RKO (cell line): ENCODE data around the gene GRM5.
A peak's percentile ranks its signal among the peaks of the same experiment; 100 is the strongest.
"Not testable (repeated sequence)": the region's sequence is repeated elsewhere in the genome, so short reads cannot be mapped to it uniquely, and the experiment has no call there.

ENCODE experiments used
- DNase-seq: peaks from one replicate; pipeline ENCODE4 v3.0.0-alpha.2; 2016; ENCODE audit warnings: low spot score

Gene GRM5

DNA sequence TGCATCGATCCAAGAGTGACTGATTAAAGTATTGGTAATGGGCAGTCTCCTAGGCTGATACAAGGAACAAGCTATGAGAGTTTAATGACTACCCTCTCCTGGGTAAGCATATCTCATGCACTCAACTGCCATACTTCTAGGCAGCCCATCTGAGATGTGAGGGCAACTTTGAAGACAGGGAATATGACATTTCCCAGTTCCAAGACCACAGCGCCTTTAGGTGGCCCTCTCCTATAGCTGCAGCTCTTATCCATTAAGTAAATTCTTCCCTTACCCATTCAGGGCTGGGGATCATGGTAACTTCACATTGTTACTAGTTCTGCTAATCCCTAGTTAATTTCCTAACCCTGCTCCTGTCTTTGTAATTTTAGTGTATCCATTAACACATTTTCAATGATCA lies 570.9 kb downstream of the GRM5 start:
- DNase-seq, result no peak

DNA sequence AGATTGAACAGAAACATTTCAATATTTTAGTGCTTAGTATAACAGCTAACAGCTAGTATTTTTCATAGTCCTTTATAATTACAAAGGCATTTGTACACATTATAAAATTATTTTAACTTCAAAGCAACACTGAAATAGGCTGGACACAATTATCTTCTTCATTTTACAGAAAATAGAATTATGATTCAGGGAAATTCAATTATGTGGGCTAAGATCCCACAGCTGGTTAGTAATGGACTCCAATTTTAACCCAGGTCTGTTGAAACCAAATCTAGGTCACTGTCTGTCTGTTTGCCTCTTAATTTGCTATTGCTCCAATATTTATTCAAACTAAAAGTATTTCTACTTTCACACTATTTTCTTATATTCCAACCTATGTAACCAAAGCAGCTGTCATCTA lies 574.1 kb downstream of the GRM5 start:
- DNase-seq, result no peak

DNA sequence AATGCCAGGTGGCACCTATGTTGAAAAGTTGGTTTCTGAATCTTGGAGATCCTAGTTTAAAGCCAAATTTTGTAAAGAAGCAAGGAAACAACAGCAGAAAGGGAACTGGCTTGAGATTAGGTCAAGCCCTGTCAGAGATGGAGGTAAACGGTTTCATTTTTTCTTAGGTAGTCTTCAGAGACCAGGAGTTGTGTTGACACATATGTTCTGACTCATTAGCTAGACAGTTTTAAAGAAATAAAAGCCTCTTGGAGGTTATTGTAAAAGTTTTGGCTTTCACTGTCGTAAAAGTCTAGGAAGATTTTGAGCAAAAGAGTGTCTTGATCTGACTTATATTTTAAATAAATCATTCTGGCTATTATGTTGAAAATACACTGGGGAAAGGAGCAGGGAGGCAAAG lies 576.8 kb downstream of the GRM5 start:
- no peak for DNase-seq

DNA sequence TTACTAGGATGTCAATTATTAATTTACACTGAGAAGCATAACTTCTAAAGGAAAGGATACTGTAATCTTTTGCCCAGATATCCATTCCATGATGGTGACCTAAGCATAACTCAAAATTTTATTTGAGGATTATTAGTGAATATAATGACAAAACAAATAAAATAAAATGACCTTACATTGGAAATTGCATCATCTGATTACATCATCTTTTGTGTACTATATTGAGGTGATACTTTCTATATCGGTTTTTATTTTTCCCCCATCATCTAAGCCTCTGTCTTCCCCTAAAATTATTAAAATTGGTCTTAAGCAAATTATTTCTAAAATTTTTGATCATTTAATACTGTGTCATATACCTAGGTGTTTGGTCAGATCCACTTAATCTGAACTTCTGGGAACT lies 578.1 kb downstream of the GRM5 start:
- no peak for DNase-seq

DNA sequence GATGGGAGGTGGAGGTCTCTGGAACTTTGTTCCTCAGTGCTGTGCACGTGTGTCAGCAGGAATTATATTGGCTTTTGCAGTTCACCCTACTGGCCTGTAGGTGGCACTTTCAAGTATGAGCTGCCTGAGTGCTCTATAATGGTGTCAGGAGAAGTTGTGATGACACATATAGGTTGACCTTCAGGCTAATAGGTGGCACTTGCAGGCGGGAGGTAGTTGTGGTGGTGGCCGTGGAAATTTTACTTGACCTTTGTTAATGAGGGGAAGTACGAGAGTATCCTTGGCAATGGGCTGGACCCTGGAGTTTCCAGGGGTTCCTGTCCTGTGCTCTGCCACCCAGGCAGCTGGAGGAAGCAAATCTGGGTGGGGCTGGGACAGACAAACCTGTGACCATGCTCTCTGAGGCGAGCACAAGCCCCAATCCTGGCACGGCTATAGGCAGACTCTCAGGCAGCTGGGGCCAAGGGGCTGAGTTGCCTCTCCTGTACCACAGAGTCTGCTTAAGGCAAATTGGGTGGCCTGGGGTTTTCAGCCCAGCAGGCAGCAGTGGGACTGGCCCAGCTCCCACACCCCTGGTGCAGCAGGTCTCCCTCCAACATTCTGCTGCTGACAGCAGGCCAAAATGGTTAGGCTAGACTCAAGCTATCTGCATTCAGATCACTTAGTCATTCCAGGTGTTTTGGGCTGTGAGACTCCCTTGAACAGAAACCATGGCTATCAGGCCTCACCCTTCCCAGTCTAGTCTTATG lies 580.7 kb downstream of the GRM5 start:
- DNase-seq, result peak; percentile 68

DNA sequence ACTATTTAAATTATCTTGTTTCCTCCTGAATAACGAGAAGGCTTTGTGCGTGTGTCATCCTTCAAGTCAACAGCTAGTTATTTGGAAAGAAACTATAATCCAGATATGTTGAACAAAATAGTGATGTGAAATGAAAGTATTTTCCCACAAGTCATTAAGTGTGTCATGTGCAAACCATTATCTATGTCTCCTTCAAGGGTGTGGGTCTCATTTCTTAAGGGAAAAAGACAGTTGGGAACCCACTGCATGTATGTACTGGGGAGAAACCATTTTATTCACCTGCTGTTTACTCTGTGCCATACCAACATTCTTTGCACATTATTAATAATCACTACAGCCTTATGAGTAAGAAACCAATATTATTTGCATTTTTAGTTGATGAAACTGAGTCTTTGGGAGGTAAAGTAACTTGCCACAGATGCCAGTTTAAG lies 582.9 kb downstream of the GRM5 start:
- DNase-seq, result no peak

DNA sequence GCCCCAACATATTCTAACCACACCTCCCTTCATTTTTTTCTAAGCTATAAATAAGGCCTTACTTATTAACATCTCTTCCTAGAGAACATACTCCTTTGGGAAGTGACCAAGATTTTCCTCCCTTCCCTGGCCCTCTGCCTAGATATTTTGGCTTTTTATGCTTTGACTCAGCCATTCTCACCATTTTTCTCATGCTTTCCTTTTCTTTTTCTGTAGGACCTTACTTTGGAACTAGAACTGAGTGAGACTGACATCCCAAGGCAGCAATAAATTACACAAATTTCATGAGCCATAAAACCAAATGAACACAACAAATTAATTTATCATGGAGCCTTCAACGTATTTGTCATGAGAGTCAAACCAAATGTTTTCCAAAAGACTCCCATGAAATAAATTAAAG lies 585.6 kb downstream of the GRM5 start:
- peak; percentile 4 for DNase-seq

DNA sequence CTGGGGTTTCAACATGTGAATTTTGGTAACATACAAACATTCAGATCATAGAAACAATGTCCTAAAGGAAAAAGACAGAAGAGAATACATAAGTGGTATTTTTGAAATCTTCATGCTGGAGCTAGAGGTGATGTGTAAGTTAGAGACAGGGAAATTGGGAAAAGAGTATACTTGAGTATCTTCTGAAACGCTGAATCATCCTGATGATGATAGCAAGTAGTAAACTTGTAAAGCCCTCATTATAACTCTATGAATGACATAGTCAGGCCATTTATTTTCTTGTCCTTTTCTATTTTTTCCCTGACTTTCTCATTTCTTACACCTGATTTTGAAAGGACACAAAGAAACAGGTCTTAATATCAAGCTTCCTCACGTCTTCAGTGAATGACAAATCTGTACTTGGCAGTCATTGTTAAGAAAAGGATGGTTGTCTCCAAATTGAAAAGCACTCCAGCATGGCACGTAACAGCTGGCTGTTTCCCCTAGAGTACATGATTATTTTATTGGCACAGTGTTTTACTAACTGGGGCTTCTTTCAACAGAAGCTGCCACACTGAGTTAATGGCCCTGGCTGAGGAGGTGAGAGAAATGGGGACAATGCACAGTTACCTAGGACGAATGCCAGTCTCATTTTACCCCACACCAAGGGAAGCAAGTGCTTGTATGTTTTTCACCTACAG lies 587.5 kb downstream of the GRM5 start:
- no peak for DNase-seq

DNA sequence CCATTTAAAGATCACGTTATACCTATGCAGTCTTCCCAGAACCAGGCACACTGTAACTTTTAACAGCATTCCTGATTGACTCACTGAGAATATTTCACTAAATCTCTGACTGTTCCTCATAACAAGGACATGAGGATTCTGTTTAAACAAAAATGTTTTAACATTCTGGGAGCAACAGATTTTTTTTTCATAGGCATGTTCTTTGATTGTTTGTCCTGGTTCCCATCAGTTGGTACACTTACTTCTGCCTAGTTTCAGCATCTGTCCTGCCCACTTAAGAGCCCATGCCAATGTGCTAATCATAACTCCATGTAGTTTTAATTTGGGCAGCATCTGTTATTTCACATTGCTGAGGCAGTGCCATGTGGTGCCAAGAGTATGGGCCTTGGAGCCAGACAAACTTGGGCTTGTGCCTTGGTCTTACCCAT lies 589.8 kb downstream of the GRM5 start:
- DNase-seq, result no peak

DNA sequence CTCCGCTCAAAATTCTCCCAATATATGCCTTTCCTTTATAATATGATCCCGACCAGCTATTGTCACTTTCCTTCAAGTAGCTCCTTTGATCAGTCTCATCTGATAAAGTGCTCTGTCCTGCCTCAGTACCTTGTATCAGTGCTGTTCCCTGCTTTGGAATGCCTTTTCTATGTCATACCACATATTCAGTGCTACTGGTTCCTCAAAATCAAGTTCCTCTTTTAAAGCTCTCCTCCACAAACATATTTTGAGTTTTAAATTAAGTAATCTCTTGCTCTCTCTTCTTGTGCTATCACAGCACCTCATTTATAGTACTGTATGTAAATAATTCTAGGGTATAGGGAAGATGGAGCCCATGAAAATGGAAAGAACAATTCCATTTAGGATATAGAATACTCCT lies 591.1 kb downstream of the GRM5 start:
- DNase-seq, result no peak

DNA sequence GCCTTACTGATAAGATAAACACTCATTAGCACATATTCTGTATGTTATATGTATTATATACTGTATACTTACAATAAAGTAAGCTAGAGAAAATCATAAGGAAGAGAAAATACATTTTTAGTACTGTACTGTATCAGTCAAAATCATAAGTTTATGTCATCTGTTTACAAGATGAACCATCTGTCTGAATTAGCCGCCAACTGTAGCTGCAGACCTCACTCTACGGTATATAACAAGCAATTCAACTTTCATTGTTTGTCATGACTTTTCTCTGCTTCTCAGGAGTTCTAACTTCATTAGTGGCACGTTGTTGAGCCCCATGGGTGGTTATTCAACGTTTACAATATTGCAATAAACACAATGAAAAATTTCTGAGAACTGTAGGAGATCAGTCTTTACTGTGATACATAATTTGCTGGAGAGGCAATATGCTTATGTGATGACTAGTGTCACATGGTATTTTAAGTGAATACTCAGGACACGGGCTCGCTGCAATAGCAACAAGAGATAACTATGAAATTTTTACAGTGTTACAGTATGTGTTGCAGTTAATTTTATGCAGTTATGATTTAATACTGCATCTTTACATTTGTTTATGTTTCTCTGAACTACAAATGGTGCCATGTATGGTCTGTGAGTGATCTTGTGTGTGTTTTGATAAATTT lies 596.1 kb downstream of the GRM5 start:
- DNase-seq, result no peak

DNA sequence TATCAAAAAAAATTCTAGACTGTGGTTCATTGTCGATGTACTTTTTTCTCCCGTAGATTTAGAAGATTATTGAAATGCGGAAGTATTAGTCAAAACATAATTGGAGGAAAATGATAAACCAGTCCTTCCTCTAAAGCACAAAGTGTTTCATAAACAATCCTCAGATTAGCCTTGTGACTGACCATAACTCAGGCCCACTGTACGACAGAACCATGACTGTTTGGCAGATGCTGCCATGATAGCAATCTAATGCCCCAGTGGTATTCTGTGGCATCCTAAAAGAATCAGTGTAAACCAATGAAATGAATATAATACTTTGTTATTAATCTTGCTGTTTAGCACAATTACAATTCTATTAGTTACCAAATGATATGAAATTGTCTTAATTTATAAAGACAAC lies 601.3 kb downstream of the GRM5 start:
- no peak for DNase-seq

DNA sequence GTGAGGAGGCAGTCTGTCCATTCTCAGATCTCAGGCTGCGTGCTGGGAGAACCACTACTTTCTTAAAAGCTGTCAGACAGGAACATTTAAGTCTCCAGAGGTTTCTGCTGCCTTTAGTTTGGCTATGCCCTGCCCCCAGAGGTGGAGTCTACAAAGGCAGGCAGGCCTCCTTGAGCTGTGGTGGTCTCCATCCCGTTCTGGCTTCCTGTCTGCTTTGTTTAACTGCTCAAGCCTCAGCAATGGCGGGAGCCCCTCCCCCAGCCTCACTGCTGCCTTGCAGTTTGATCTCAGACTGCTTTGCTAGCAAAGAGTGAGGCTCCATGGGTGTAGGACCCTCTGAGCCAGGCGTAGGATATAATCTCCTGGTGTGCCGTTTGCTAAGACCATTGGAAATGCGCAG lies 602.5 kb downstream of the GRM5 start:
- not testable (repeated sequence) for DNase-seq

DNA sequence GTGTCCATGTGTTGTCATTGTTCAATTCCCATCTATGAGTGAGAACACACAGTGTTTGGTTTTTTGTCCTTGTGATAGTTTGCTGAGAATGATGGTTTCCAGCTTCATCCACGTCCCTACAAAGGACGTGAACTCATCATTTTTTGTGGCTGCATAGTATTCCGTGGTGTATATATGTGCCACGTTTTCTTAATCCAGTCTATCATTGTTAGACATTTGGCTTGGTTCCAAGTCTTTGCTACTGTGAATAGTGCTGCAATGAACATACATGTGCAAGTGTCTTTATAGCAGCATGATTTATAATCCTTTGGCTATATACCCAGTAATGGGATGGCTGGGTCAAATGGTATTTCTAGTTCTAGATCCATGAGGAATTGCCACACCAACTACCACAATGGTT lies 607.7 kb downstream of the GRM5 start:
- DNase-seq, result not testable (repeated sequence)

DNA sequence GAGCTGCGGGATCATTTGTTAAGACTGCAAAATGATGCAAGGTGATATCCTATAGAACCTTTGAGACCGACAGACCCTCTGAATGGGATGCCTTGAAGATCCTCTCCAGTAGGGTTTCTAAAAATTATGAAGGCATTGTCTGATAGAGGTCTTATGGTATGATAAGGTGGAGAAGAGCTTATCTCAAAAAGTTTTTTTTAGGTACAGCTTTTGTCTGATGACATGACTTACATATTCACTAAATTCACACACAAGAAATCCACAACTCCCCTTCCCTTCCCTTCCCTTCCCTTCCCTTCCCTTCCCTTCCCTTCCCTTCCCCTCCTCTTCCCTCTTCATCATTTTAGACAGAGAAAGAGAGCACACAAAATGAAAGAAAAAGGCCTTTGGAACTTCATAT lies 609.8 kb downstream of the GRM5 start:
- no peak for DNase-seq

DNA sequence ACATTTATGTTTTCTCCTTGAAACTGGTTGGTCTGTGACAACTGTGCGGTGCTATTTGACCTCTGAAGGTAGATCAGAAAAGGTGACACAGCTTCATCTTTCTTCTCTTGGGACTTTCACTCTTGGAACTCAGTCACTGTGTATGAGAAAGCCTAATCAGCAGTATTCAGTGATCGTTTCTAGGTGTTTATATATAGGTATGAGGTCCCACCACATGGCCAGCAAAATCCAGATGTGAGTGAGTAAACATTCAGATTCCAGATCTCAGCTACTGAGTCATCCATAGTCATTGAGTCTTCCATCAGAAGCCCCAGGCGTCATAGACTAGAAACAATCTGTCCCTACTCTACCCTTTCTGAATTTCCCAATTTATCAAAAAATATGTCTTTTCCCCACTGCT lies 610.9 kb downstream of the GRM5 start:
- DNase-seq, result peak; percentile 65
